Mesenchymal stem cell (in vitro differentiated cells and primary cell): ENCODE measurements around the gene GABARAPL1.
"Not testable (repeated sequence)": the region's sequence is repeated elsewhere in the genome, so short reads cannot be mapped to it uniquely, and the experiment has no call there.

Source experiments
- DNase-seq: peaks from one replicate; pipeline ENCODE4 v3.0.0-alpha.2; 2013
- H2AFZ ChIP-seq: one replicate; pipeline ENCODE4 v1.6.1; 2013; ENCODE audit warnings: low read depth, mild to moderate bottlenecking, control low read depth, inconsistent platforms, low read length, moderate library complexity
- H2AK5ac ChIP-seq: 2 replicates; pipeline ENCODE4 v1.6.1; 2013; ENCODE audit warnings: low read length, moderate library complexity, mild to moderate bottlenecking, inconsistent platforms; ENCODE audit not compliant: severe bottlenecking
- H2BK120ac ChIP-seq: one replicate; pipeline ENCODE4 v1.6.1; 2013; ENCODE audit warnings: low read depth, mild to moderate bottlenecking, inconsistent platforms, low read length, moderate library complexity
- H2BK12ac ChIP-seq, 2 experiments: one replicate each; pipeline ENCODE4 v1.6.1; 2013; ENCODE audit warnings: inconsistent platforms in 2 of 2, low read length in 2 of 2, mild to moderate bottlenecking in 2 of 2, moderate library complexity in 2 of 2, control low read depth in 1 of 2
- H2BK15ac ChIP-seq: one replicate; pipeline ENCODE4 v1.6.1; 2013; ENCODE audit warnings: mild to moderate bottlenecking, low read depth, inconsistent platforms; ENCODE audit not compliant: poor library complexity, severe bottlenecking
- H2BK5ac ChIP-seq: 2 replicates; pipeline ENCODE4 v1.6.1; 2013; ENCODE audit warnings: low read depth, mild to moderate bottlenecking, low read length, control low read depth, inconsistent platforms; ENCODE audit not compliant: poor library complexity, severe bottlenecking
- H3K14ac ChIP-seq, 2 experiments: one replicate each; pipeline ENCODE4 v1.6.1; 2013; ENCODE audit warnings: inconsistent platforms in 2 of 2, low read length in 2 of 2, control low read depth in 1 of 2, mild to moderate bottlenecking in 1 of 2, moderate library complexity in 1 of 2
- H3K18ac ChIP-seq, 2 experiments: one replicate each; pipeline ENCODE4 v1.6.1; 2013; ENCODE audit warnings: inconsistent platforms in 2 of 2, low read length in 2 of 2, control low read depth in 1 of 2, low read depth in 1 of 2, mild to moderate bottlenecking in 1 of 2
- H3K23ac ChIP-seq, 2 experiments: one replicate each; pipeline ENCODE4 v1.6.1; 2013; ENCODE audit warnings: inconsistent platforms in 2 of 2, low read length in 2 of 2, mild to moderate bottlenecking in 2 of 2, moderate library complexity in 2 of 2, control low read depth in 1 of 2
- H3K27ac ChIP-seq: 2 replicates; pipeline ENCODE4 v1.5.1; 2013; ENCODE audit warnings: mild to moderate bottlenecking, moderate library complexity, low read length, control low read depth, inconsistent platforms; ENCODE audit not compliant: poor library complexity, severe bottlenecking
- H3K27me3 ChIP-seq, 2 experiments: 2 replicates each; pipeline versions ENCODE4 v1.6.1 to v1.7.0; 2013; ENCODE audit warnings: low read length in 2 of 2, mild to moderate bottlenecking in 2 of 2, moderate library complexity in 2 of 2, control low read depth in 1 of 2, inconsistent platforms in 1 of 2; ENCODE audit not compliant: control insufficient read depth in 1 of 2, insufficient read depth in 1 of 2
- H3K36me3 ChIP-seq, 2 experiments: 2 replicates each; pipeline versions ENCODE4 v1.6.1 to v1.7.0; 2013; ENCODE audit warnings: low read length in 2 of 2, control low read depth in 1 of 2, inconsistent platforms in 1 of 2, low read depth in 1 of 2, mild to moderate bottlenecking in 1 of 2; ENCODE audit not compliant: insufficient read depth in 2 of 2, control insufficient read depth in 1 of 2
- H3K4ac ChIP-seq, 2 experiments: one replicate each; pipeline ENCODE4 v1.6.1; 2013; ENCODE audit warnings: inconsistent platforms in 2 of 2, low read length in 2 of 2, mild to moderate bottlenecking in 2 of 2, moderate library complexity in 2 of 2, control low read depth in 1 of 2, low read depth in 1 of 2
- H3K4me1 ChIP-seq: 2 replicates; pipeline ENCODE4 v1.6.1; 2013; ENCODE audit warnings: low read depth, low read length, control low read depth; ENCODE audit not compliant: control insufficient read depth, insufficient read depth
- H3K4me2 ChIP-seq: 2 replicates; pipeline ENCODE4 v1.6.1; 2013; ENCODE audit warnings: low read length, mild to moderate bottlenecking, inconsistent platforms; ENCODE audit not compliant: poor library complexity, severe bottlenecking
- H3K4me3 ChIP-seq, 2 experiments: 2 replicates each; pipeline versions ENCODE4 v1.5.1 to v1.7.0; 2013; ENCODE audit warnings: low read length in 2 of 2, mild to moderate bottlenecking in 2 of 2, control low read depth in 1 of 2, low read depth in 1 of 2; ENCODE audit not compliant: insufficient read depth in 1 of 2
- H3K79me1 ChIP-seq: replicated peaks from 2 replicates; pipeline ENCODE4 v1.6.1; 2013; ENCODE audit warnings: mild to moderate bottlenecking, control low read depth, low read length, inconsistent platforms; ENCODE audit not compliant: poor library complexity, severe bottlenecking
- H3K9ac ChIP-seq: 2 replicates; pipeline ENCODE4 v1.7.0; 2013; ENCODE audit warnings: mild to moderate bottlenecking, low read length, moderate library complexity
- H3K9me3 ChIP-seq: 2 replicates; pipeline ENCODE4 v1.7.0; 2013; ENCODE audit warnings: mild to moderate bottlenecking, low read length; ENCODE audit not compliant: control insufficient read depth
- H4K8ac ChIP-seq: one replicate; pipeline ENCODE4 v1.6.1; 2013; ENCODE audit warnings: inconsistent platforms, mild to moderate bottlenecking, low read length, moderate library complexity
- H4K91ac ChIP-seq: one replicate; pipeline ENCODE4 v1.6.1; 2013; ENCODE audit warnings: mild to moderate bottlenecking, low read length, inconsistent platforms
- WGBS: methylation state at CpG from one replicate; pipeline ENCODE4 v1.1.7; 2013; ENCODE audit warnings: mixed read lengths; 5-methylcytosine and 5-hydroxymethylcytosine counted together

Gene GABARAPL1

DNA sequence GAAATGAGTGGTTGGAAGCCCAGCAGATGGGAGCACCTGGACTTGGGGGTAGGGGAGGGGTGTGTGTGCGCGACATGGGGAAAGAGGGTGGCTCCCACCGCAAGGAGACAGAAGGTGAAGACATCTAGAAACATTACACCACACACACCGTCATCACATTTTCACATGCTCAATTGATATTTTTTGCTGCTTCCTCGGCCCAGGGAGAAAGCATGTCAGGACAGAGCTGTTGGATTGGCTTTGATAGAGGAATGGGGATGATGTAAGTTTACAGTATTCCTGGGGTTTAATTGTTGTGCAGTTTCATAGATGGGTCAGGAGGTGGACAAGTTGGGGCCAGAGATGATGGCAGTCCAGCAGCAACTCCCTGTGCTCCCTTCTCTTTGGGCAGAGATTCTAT is 9.2 kb downstream of the GABARAPL1 start:
- 98% methylated on average over 2 of the region's 5 CpGs for WGBS
- no peak overlapping the region for H3K4me2 ChIP-seq

DNA sequence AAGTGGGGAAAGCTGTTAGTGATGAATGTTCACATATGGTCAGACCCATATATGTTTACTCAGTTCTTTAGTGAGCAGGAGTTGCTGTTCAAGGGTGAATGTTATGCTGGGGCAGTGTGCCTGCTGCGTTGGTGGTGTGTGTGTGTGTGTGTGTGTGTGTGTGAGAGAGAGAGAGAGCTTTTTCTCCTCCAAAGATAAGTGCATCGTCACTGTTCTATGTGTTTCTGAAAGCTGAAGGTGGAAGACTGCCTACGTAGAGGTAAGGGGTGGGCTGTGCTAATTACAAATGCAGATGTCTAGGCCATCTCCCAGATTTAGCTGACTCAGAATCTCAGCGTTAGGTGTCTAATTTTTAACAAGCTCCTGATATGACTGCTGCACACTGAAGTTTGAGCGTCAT is 10.5 kb downstream of the GABARAPL1 start:
- no peak overlapping the region for H3K23ac ChIP-seq
- no peak overlapping the region for H2AFZ ChIP-seq

More for the DNA sequence above, 9.2 kb downstream of the GABARAPL1 start:
- Histone ChIP-seq H2BK15ac (no peak overlapping the region), H2AK5ac (no peak overlapping the region), H3K79me1 (peaks cover 26% of the 10 kb centered on the region), H4K8ac (no peak overlapping the region), H3K27me3 (no peaks in the 10 kb centered on the region), H3K4ac (no peak overlapping the region), H3K27ac (no peak overlapping the region), H2BK120ac (no peak overlapping the region), H3K36me3 (peaks cover 38 to 64% of the 10 kb centered on the region in 2 experiments), H3K14ac (no peak overlapping the region), H3K9ac (no peak overlapping the region), H3K23ac (no peak overlapping the region), H2BK12ac (no peak overlapping the region), H2BK5ac (no peak overlapping the region), H3K18ac (no peak overlapping the region), H3K9me3 (no peaks in the 10 kb centered on the region), H3K4me3 (no peak overlapping the region), H3K4me1 (no peaks in the 10 kb centered on the region), H2AFZ (no peak overlapping the region), H4K91ac (no peak overlapping the region)
- no peak for DNase-seq

DNA sequence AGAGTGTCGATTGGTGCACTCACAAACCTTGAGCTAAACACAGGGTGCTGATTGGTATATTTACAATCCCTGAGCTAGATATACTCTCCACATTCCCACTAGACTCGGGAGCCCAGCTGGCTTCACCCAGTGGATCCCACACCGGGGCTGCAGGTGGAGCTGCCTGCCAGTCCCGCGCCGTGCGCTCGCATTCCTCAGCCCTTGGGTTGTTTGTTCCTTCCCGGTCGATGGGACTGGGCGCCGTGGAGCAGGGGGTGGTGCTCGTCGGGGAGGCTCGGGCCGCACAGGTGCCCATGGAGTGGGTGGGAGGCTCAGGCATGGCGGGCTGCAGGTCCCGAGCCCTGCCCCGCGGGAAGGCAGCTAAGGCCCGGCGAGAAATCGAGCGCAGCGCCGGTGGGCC is 12.7 kb downstream of the GABARAPL1 start:
- H3K4me2 ChIP-seq, H3K27me3 ChIP-seq, H4K8ac ChIP-seq, H3K4me3 ChIP-seq, H3K4ac ChIP-seq, H4K91ac ChIP-seq, DNase-seq, H3K14ac ChIP-seq, H2BK15ac ChIP-seq, H3K23ac ChIP-seq, H3K9ac ChIP-seq, H2BK12ac ChIP-seq, H2AFZ ChIP-seq, H2BK5ac ChIP-seq, H3K9me3 ChIP-seq, H3K4me1 ChIP-seq, H3K27ac ChIP-seq, H2BK120ac ChIP-seq, H3K18ac ChIP-seq, H2AK5ac ChIP-seq: not testable (repeated sequence)
- Histone ChIP-seq H3K36me3 (peaks cover 27 to 40% of the 10 kb centered on the region in 2 experiments), H3K79me1 (peaks cover 14% of the 10 kb centered on the region)
- WGBS, result 100% methylated on average over 8 of the region's 26 CpGs

More for the DNA sequence above, 10.5 kb downstream of the GABARAPL1 start:
- 95% methylated on average over 5 of the region's 5 CpGs for WGBS
- no peak for DNase-seq
- Histone ChIP-seq H3K4me1 (no peaks in the 10 kb centered on the region), H3K4me2 (no peak overlapping the region), H2BK12ac (no peak overlapping the region), H3K27ac (no peak overlapping the region), H2AK5ac (no peak overlapping the region), H3K18ac (no peak overlapping the region), H3K9me3 (no peaks in the 10 kb centered on the region), H4K91ac (no peak overlapping the region), H3K9ac (no peak overlapping the region), H3K79me1 (peaks cover 25% of the 10 kb centered on the region), H2BK15ac (no peak overlapping the region), H2BK5ac (no peak overlapping the region), H2BK120ac (no peak overlapping the region), H3K4ac (no peak overlapping the region), H3K27me3 (no peaks in the 10 kb centered on the region), H3K36me3 (peaks cover 38 to 60% of the 10 kb centered on the region in 2 experiments), H3K14ac (no peak overlapping the region), H3K4me3 (no peak overlapping the region), H4K8ac (no peak overlapping the region)

DNA sequence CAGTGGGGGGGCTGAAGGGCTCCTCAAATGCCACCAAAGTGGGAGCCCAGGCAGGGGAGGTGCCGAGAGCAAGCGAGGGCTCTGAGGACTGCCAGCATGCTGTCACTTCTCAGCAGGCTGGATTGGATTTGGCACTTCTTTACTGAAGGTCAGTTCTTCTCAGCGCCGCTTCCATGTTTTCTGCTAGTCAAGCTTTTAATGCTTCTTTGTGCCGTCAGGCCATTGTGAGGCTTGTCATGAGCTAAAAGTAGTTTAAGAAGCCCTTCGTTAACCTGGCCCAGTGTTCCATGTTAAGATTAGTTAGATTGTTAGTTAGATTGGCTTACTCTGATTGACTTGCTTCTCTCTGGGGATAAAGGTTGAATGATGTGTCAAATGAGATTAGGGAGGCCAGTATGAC is 13.4 kb downstream of the GABARAPL1 start:
- H2BK15ac ChIP-seq, result no peak overlapping the region
- H2BK5ac ChIP-seq, result no peak overlapping the region
- H3K9ac ChIP-seq, result no peak overlapping the region
- H2AFZ ChIP-seq, result no peak overlapping the region
- H3K36me3 ChIP-seq, result peaks cover 26 to 34% of the 10 kb centered on the region in 2 experiments
- H3K4me2 ChIP-seq, result no peak overlapping the region
- H3K27me3 ChIP-seq, result no peaks in the 10 kb centered on the region
- H2AK5ac ChIP-seq, result no peak overlapping the region
- H2BK12ac ChIP-seq, result no peak overlapping the region
- H3K27ac ChIP-seq, result no peak overlapping the region
- no peaks in the 10 kb centered on the region for H3K9me3 ChIP-seq
- H4K91ac ChIP-seq, result no peak overlapping the region
- H4K8ac ChIP-seq, result no peak overlapping the region
- H3K14ac ChIP-seq, result no peak overlapping the region
- DNase-seq, result no peak
- H3K4me1 ChIP-seq, result no peaks in the 10 kb centered on the region
- H3K18ac ChIP-seq, result no peak overlapping the region
- H3K23ac ChIP-seq, result no peak overlapping the region
- peaks cover 10% of the 10 kb centered on the region for H3K79me1 ChIP-seq
- H3K4me3 ChIP-seq, result no peak overlapping the region
- no peak overlapping the region for H2BK120ac ChIP-seq
- H3K4ac ChIP-seq, result no peak overlapping the region
- 97% methylated on average over 6 of the region's 6 CpGs for WGBS
